Measurements from ENCODE around the gene CADPS2.

The CADPS2 gene

GRCh38 chr7:122543166-122543565 is 343.1 kb downstream of the CADPS2 start:
- H3K4me2 ChIP-seq (ENCODE audit: low read depth, low read length, poor library complexity, severe bottlenecking), result no peak overlapping the region
- H3K4me3 ChIP-seq (ENCODE audit: insufficient read depth, low read length, poor library complexity, severe bottlenecking), result no peak overlapping the region
- H3K79me2 ChIP-seq (ENCODE audit: insufficient read depth, low read length), result no peaks in the 10 kb centered on the region
- H3K9ac ChIP-seq (ENCODE audit: low read length), result no peak overlapping the region
- H3K27me3 ChIP-seq (ENCODE audit: low read length), result no peaks in the 10 kb centered on the region
- H3K27ac ChIP-seq (ENCODE audit: low read depth, low read length), result no peak overlapping the region
- TF ChIP-seq EZH2phosphoT487 (conservative IDR thresholded peaks at IDR 0.05; ENCODE audit: low read length) (no peak), CTCF (IDR thresholded peaks at IDR 0.05; ENCODE audit: insufficient read depth, low read length, poor library complexity, severe bottlenecking) (no peak)
- no peaks in the 10 kb centered on the region for H4K20me1 ChIP-seq (ENCODE audit: low read depth, low read length)
- no peaks in the 10 kb centered on the region for H3K36me3 ChIP-seq (ENCODE audit: low read length)
- H3F3A ChIP-seq (ENCODE audit: insufficient read depth), result no peaks in the 10 kb centered on the region
- no peaks in the 10 kb centered on the region for H3K9me2 ChIP-seq (replicated peaks; ENCODE audit: insufficient read depth, low read length)
- no peaks in the 10 kb centered on the region for H3K9me3 ChIP-seq (ENCODE audit: insufficient read depth, low read length)
- no peak overlapping the region for H2AFZ ChIP-seq (ENCODE audit: low read depth, low read length, severe bottlenecking)

GRCh38 chr7:122535086-122535485 is 351.2 kb downstream of the CADPS2 start:
- no peaks in the 10 kb centered on the region for H3K27me3 ChIP-seq (ENCODE audit: low read length)
- H3F3A ChIP-seq (ENCODE audit: insufficient read depth), result no peaks in the 10 kb centered on the region
- TF ChIP-seq EZH2phosphoT487 (conservative IDR thresholded peaks at IDR 0.05; ENCODE audit: low read length) (no peak), CTCF (IDR thresholded peaks at IDR 0.05; ENCODE audit: insufficient read depth, low read length, poor library complexity, severe bottlenecking) (no peak)
- no peak overlapping the region for H2AFZ ChIP-seq (ENCODE audit: low read depth, low read length, severe bottlenecking)
- no peak overlapping the region for H3K4me2 ChIP-seq (ENCODE audit: low read depth, low read length, poor library complexity, severe bottlenecking)
- H3K79me2 ChIP-seq (ENCODE audit: insufficient read depth, low read length), result no peaks in the 10 kb centered on the region
- H3K9me2 ChIP-seq (replicated peaks; ENCODE audit: insufficient read depth, low read length), result no peaks in the 10 kb centered on the region
- H3K9me3 ChIP-seq (ENCODE audit: insufficient read depth, low read length), result no peaks in the 10 kb centered on the region
- H3K4me3 ChIP-seq (ENCODE audit: insufficient read depth, low read length, poor library complexity, severe bottlenecking), result no peak overlapping the region
- no peaks in the 10 kb centered on the region for H3K36me3 ChIP-seq (ENCODE audit: low read length)
- H3K27ac ChIP-seq (ENCODE audit: low read depth, low read length), result no peak overlapping the region
- no peak overlapping the region for H3K9ac ChIP-seq (ENCODE audit: low read length)
- 0 out of 2 replicates have a peak, but pooled peaks cover 4% of the 10 kb centered on the region for H4K20me1 ChIP-seq (ENCODE audit: low read depth, low read length)

GRCh38 chr7:122532406-122533269 is 353.6 kb downstream of the CADPS2 start:
- Histone ChIP-seq H3K9me3 (ENCODE audit: insufficient read depth, low read length) (no peaks in the 10 kb centered on the region), H3K4me3 (ENCODE audit: insufficient read depth, low read length, poor library complexity, severe bottlenecking) (no peak overlapping the region), H3K36me3 (ENCODE audit: low read length) (no peaks in the 10 kb centered on the region), H3F3A (ENCODE audit: insufficient read depth) (no peaks in the 10 kb centered on the region), H3K27me3 (ENCODE audit: low read length) (no peaks in the 10 kb centered on the region), H3K9me2 (replicated peaks; ENCODE audit: insufficient read depth, low read length) (no peaks in the 10 kb centered on the region), H3K9ac (ENCODE audit: low read length) (no peak overlapping the region), H4K20me1 (ENCODE audit: low read depth, low read length) (0 out of 2 replicates have a peak, but pooled peaks cover 4% of the 10 kb centered on the region), H3K79me2 (ENCODE audit: insufficient read depth, low read length) (no peaks in the 10 kb centered on the region), H3K4me2 (ENCODE audit: low read depth, low read length, poor library complexity, severe bottlenecking) (no peak overlapping the region), H3K27ac (ENCODE audit: low read depth, low read length) (no peak overlapping the region), H2AFZ (ENCODE audit: low read depth, low read length, severe bottlenecking) (no peak overlapping the region)
- TF ChIP-seq EZH2phosphoT487 (conservative IDR thresholded peaks at IDR 0.05; ENCODE audit: low read length), result no peak

- no peaks in the 10 kb centered on the region for H4K20me1 ChIP-seq (ENCODE audit: low read depth, low read length)
- H3K4me3 ChIP-seq (ENCODE audit: insufficient read depth, low read length, poor library complexity, severe bottlenecking), result no peak overlapping the region
- H3K9me2 ChIP-seq (replicated peaks; ENCODE audit: insufficient read depth, low read length), result no peaks in the 10 kb centered on the region
- no peaks in the 10 kb centered on the region for H3K79me2 ChIP-seq (ENCODE audit: insufficient read depth, low read length)
- TF ChIP-seq CTCF (IDR thresholded peaks at IDR 0.05; ENCODE audit: insufficient read depth, low read length, poor library complexity, severe bottlenecking) (peak; percentile 41), EZH2phosphoT487 (conservative IDR thresholded peaks at IDR 0.05; ENCODE audit: low read length) (no peak)
- no peak overlapping the region for H2AFZ ChIP-seq (ENCODE audit: low read depth, low read length, severe bottlenecking)
- H3K9me3 ChIP-seq (ENCODE audit: insufficient read depth, low read length), result no peaks in the 10 kb centered on the region
- no peaks in the 10 kb centered on the region for H3K36me3 ChIP-seq (ENCODE audit: low read length)
- no peaks in the 10 kb centered on the region for H3K27me3 ChIP-seq (ENCODE audit: low read length)
- no peaks in the 10 kb centered on the region for H3F3A ChIP-seq (ENCODE audit: insufficient read depth)
- H3K27ac ChIP-seq (ENCODE audit: low read depth, low read length), result no peak overlapping the region
- no peak overlapping the region for H3K4me2 ChIP-seq (ENCODE audit: low read depth, low read length, poor library complexity, severe bottlenecking)
- H3K9ac ChIP-seq (ENCODE audit: low read length), result no peak overlapping the region
Observed at GRCh38 chr7:122528879-122529481, 357.3 kb downstream of the CADPS2 start.
